GM19099 (cell line): ENCODE measurements around the gene TMEM178B.

Experiments
- POLR2A ChIP-seq: IDR thresholded peaks from 3 replicates; pipeline ENCODE4 v1.6.1; 2011; ENCODE audit warnings: low read depth; ENCODE audit not compliant: insufficient read length; ENCODE audit errors: extremely low read depth

The TMEM178B gene

GRCh38 chr7:141258559-141258958, 184.7 kb downstream of the TMEM178B start:
- no peak for TF ChIP-seq POLR2A

GRCh38 chr7:141262101-141263090, 188.5 kb downstream of the TMEM178B start:
- TF ChIP-seq POLR2A: no peak

GRCh38 chr7:141263508-141263907, 189.6 kb downstream of the TMEM178B start:
- TF ChIP-seq POLR2A: no peak

GRCh38 chr7:141263983-141264382, 190.1 kb downstream of the TMEM178B start:
- no peak for TF ChIP-seq POLR2A

GRCh38 chr7:141264511-141264910, 190.6 kb downstream of the TMEM178B start:
- TF ChIP-seq POLR2A: no peak

GRCh38 chr7:141265668-141266067, 191.8 kb downstream of the TMEM178B start:
- no peak for TF ChIP-seq POLR2A

GRCh38 chr7:141268614-141269013, 194.8 kb downstream of the TMEM178B start:
- TF ChIP-seq POLR2A: no peak

- TF ChIP-seq POLR2A: no peak
Measured at GRCh38 chr7:141271451-141271850, 197.6 kb downstream of the TMEM178B start.

GRCh38 chr7:141272417-141272816, 198.6 kb downstream of the TMEM178B start:
- no peak for TF ChIP-seq POLR2A

GRCh38 chr7:141275350-141275749, 201.5 kb downstream of the TMEM178B start:
- TF ChIP-seq POLR2A: no peak

- TF ChIP-seq POLR2A: no peak
Measured at GRCh38 chr7:141276031-141276430, 202.2 kb downstream of the TMEM178B start.

GRCh38 chr7:141280100-141280499, 206.2 kb downstream of the TMEM178B start:
- TF ChIP-seq POLR2A: no peak

GRCh38 chr7:141281311-141281710, 207.4 kb downstream of the TMEM178B start:
- TF ChIP-seq POLR2A: no peak

GRCh38 chr7:141286522-141286921, 212.7 kb downstream of the TMEM178B start:
- TF ChIP-seq POLR2A: no peak

GRCh38 chr7:141287936-141288335, 214.1 kb downstream of the TMEM178B start:
- TF ChIP-seq POLR2A: no peak

- no peak for TF ChIP-seq POLR2A
Measured at GRCh38 chr7:141288626-141289025, 214.8 kb downstream of the TMEM178B start.
